GM19324 (cell line): ENCODE results near the gene SUPV3L1.

Source experiments
- ATAC-seq: cut with Tn5 transposase; IDR thresholded peaks from one replicate; pipeline ENCODE4 v1.9.1; 2021; ENCODE audit warnings: mild to moderate bottlenecking, moderate library complexity; ENCODE audit not compliant: unreplicated experiment, low FRiP score

SUPV3L1 gene

DNA sequence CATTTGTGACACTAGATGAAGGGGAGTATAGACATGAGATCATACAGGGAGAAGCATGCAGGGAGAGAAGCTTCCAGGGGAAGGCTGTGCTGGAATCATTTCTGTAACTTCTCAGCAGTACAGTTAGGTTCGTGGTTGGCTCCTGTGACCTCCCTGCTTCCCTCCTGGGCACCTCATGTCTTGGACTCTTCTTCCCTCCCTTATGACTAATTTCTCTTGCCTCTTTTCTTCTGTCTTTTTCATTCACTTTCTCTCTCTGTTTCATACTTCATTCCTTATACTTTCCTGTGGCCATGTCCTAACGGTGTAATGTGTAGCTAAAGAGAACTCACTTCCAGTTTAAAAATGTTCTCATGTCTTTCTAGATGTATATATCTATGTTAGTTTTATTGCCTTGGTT lies 21.0 kb downstream of the SUPV3L1 start:
- ATAC-seq = no peak

DNA sequence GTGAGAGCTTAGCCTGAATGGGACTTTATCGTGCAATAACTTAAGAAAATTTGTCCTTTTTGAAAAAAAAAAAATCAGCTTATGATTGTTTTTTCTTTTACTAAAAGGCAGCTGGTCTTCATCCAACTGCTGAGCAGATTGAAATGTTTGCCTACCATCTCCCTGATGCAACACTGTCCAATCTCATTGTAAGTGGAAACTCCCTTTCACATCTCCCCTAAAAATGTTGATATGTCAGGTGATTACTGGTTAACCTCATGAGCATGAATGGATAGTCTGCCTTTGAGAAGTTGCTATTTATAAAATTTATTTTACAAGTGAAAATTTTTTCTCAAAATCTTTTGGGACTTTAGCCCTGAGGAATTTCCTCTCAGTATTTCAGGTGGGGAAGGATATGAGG lies 22.3 kb downstream of the SUPV3L1 start:
- ATAC-seq = no peak

DNA sequence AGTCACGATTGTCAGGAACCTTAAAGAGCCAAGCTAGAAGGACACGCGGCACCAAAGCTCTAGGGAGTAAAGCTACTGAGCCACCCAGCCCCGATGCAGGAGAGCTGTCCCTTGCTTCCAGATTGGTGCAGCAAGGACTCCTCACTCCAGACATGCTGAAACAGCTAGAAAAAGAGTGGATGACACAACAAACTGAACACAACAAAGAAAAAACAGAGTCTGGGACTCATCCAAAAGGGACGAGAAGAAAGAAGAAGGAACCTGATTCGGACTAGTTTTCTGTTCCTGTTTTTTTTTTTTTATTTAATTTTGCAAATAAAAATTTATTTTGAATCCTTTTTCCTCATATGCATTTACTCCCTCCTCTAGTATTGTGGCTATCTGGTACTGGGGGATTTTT lies 28.7 kb downstream of the SUPV3L1 start:
- no peak for ATAC-seq

DNA sequence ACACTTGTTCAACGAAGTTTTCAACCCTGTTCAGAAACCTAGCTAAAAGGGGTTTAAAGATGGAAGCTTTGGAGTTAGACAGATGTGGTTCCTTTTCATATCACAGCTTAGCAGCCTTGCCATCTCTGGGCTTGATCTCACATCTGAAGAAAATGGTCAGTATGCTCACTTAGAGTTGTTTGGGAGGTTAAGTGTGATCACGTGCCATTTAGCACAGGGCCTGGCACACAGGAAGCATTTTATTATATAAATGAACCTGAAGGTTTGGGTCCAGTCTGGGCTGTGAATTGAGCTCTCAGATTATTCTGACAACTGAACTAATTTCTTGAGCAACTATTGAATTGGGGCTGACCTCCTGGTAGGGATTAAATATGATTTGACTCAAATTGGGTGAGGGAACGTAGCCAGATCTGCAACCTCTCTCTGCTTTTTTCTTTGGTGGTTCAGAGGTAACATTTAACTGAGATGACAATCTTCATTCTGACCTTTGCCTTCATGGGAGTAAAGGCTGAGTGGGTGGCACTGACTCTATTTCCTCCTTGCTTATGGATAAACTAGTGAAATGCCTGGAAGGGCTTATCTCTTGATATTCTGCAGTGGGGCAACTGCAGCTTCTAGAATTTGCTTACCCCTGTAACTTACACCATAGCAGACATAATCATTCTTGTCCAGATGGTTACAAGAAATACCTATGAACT lies 29.9 kb downstream of the SUPV3L1 start:
- no peak for ATAC-seq

DNA sequence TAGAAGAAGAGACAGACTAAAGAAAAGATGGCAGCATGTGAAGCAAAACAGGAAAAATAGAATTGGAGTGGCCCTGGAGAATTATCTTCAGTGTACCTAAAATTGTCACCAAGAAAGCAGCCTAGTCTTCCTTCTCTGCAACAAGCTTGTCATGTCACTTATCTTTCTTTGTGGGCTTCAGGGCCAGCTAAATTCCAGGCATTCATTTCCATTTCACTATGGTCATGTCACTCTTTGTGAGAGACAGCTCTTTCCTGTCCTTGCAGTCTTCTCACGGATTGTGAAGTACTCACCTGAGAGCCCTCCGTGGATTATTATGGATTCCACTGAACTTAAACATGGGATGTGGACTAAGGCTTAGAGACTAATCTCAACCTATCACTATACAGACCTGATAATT lies 31.1 kb downstream of the SUPV3L1 start:
- no peak for ATAC-seq

DNA sequence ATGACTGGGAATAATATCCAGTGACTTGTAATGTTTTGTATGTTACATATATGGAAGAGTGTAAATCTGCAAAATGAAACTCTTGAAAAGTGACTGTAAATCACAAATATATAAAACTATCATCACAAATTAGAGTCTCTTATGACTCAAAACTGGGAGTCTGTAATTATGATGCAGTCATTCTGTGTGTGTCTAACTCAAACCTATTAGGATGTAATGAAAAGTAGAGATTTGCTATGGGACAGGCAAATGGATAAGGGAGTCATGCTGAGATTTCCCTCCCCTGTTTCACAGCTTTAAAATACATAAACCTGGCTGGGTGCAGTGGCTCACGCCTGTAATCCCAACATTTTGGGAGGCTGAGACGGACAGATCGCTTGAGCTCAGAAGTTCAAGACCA lies 31.5 kb downstream of the SUPV3L1 start:
- no peak for ATAC-seq

DNA sequence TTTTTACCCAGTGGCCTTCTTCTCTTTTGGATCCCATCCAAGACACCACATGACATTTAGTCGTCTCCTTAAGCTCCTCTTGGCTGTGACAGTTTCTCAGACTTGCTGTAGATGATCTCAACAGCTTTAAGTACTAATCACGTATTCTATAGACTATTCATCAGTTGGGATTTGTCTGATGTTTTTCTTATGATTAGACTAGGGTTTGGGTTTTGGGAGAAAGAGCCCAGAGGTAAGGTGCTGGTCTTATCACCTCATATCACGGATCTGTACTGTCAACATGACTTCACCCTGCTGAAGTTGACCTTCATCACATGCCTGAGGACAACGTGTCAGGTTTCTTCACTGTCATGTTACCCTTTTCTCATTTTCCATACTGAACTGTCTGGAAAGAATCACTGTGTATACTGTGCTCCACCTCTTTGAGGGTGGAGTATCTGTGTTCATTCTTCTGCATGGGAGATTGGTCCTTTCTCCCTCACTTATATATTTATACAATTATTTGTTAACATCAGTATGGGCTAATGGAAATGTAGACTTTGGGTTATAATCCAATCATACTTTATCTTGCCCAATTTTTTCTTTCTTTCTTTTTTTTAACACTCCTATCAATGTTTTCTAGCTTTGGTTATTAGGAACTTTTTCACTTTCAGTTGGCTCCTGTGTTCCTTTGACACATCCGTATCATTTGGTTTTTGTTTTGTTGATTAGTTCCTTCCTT lies 33.7 kb downstream of the SUPV3L1 start:
- no peak for ATAC-seq

DNA sequence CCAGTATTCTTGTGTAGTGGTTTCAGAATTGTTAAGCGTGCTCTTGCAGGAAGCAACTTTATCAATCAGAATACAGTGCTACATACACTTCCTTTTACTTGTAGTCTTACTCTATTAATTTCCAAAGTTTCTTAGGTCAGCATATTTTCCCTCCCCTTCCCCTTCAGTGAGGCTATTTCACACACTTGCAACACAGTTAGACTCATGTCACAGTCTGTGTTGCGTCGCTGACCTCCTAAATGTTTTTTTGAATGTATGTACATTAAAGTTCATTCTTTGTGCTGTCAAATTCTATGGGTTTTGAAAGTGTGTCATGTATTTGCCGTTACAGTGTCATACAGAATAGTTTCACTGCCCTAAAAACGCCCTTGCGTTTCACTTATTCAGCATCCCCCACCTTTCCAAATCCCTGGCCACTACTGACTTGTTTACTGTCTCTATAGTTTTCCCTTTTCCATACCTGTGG lies 34.7 kb downstream of the SUPV3L1 start:
- ATAC-seq = no peak

DNA sequence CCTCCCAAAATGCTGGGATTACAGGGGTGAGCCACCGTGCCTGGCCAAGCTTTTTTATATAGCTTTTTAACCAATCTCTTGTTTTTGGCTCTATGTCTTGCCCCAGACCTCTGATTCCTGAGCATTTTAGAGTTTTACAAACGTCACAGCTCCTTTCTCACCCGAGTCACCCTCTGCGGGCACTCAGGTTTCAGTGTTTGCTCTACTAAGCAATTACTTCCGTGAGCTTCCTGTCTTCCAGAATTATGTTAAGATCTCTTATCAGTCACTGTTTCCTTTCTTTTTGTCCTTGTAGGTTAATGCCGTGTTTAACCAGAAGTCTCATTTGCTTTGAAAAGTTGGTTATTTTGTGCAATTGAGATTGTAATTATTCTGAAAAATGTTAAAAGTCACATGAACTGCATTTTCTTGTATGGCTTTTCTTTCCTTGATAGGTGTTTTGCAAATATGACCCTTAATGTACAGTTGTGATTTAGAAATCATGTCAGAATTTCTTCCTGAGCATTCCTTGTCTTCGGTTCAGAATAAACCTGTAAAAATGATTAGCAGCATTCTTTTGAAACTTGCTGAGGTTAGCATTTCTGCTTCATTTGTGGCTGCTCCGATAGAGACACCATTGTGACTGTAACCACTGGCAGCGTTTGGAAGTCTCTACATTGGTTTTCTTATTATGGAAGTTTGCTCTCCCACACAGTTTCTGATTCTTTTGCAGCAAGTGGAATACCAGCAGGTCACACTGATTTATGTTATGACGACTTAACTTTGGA lies 35.6 kb downstream of the SUPV3L1 start:
- ATAC-seq = no peak

DNA sequence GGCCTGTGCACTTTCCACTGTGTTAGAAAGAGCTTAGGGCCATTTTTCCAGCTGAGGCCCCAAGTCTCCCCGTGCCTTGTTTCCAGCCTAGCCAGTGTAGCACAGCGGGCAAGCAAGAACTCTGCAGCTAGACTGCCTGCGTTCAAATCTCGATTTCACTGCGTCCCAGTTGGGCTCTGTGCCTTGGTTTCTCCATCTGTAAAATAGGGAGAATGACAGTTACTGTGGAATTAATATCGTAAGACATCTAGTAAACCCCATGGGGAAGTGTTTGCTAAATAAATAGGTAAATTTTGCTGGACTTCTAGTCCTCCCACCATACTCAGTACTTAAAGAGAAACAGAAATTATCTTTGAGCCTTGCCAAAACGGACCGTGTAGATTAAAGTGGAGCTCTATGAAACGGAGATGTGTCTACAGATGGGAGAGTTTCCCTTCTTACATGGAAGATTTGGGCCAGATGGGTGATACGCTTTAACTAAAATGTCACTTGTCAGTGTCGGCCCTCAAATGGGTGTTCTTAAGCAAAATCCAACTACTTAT lies 36.6 kb downstream of the SUPV3L1 start:
- no peak for ATAC-seq

DNA sequence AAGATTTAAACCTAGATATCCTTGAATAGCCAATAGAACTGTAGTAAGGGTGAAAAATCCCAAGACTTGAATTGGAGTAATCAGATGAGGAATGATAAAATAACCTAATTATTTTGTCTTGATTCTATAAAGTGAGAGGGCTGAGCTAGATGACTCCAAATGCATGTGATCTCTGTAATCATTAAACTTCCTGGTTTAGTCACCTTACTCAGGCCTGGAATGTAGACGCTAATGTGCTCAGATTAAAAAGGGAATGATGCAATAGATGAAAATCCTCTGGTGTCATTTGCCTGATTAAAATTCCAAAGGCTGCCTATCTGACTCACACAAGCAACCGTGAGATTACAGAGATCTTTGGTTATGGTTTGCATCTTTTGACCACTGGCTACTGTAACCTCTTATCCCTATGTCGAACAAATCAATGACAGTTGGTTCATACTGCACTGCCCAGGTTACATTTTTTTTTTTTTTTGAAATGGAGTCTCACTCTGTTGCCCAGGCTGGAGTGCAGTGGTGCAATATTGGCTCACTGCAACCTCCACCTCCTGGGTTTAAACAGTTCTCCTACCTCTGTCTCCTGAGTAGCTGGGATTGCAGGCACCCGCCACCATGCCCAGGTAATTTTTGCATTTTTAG lies 37.2 kb downstream of the SUPV3L1 start:
- no peak for ATAC-seq

DNA sequence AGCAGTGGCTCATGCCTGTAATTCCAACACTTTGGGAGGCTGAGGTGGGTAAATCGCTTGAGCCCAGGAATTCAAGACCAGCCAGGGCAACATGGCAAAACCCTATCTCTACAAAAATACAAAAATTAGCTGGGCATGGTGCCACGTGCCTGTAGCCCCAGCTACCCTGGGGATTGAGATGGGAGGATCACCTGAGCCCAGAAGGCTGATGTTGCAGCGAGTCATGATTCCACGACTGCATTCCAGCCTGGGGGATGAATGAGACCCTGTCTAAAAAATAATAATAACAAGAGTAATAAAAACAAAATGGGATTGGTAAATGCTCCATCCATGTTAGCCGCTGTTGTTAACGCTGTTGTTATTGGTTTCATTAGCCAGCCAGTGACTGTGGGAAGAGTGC lies 38.8 kb downstream of the SUPV3L1 start:
- no peak for ATAC-seq

DNA sequence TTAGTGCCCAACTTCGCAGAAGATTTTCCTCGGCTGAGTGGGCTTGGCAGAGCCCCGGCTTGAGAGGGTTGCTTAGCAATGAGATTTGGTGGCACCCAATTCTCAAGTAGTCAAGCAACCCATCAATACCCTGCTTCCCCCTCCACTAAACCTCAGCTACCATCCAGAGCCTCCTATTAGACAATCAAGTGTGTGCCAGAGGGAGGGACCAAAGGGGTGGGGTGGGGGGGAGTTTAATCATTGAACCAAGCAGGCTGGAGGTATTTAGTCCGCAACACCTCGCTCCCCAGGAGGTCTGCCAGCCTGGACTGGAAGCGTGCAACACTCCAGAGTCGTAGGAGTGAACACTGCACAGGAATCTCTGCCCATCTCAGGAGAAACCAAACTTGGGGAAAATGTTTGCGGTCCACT lies 40.0 kb downstream of the SUPV3L1 start, which contains the start of gene HKDC1:
Gene HKDC1, plus strand, starts transcription at position 292 of the 411 bp plus-strand sequence. Its CDS starts 104 bp downstream, at position 396.
- ATAC-seq = no peak

DNA sequence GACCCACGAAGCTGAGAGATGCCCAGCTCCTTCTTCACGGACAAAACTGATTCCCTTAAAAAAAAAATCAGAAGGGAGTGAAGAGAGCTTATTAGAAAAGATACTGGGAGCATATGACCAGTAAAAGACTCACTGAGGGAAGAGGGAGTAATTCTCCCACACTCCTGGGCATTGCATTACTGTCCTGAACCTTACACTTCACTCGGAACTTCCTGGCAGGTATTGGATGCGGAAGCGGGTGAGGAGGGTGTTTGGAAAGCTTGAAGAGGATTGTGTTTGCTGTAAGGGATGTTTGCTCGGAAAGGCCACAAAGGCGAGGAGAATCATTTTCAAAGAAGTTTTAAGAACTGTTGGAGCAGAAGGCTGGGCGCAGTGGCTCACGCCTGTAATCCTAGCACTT lies 40.5 kb downstream of the SUPV3L1 start:
- ATAC-seq = no peak

DNA sequence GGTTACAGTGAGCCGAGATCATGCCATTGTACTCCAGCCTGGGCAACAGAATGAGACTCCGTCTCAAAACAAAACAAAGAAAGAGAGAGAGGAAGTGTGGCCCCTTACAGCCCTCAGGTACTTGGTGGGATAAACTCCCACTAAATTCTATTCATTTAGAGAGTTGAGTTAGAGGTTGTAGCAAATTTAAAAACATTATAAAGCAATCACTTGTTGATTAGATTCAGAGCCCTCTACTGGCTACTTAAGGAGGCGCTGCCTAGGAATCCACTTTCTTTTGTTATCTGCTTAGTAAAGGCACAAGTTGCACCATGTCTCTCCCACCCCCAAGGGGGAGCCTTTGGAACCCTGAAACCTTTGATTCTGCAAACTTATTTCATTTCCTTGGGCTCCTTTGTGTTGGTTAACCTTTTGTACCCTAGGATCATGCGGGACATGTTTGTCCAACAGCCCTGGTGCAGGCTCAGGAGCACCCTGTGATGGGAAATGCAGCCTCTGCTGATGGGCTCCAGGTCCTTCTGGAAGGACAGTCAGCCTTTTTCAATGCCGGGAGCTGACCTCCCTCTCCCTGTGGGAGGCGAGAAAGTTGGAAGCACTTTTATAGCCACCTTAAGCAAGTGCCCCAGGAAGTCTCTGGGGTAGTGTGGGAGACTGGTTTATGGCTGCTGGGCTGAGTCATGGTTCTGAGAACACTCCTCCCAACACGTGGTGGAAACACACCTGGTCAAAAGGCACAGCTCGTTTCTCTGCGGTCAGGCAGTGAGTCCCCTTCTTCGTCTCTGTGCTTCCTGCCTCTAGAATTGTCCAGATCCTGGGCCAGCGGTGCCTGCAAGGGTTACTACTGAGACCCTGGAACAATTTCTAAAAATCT lies 42.4 kb downstream of the SUPV3L1 start:
- peak; percentile 91 for ATAC-seq

DNA sequence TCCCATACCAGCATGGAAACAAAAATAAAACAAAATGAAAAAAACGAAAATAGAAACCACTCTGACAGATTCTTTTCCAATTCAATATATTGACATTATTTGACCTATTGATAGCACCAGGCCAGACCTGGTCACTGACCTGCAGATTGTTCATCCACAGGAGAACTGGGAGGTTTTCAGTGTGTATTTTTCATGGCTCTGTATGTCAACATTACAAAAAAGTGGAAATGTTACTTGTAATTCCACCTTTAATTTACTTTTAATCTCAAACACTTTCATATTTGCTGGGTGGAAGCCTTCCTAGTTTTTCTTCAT lies 43.0 kb downstream of the SUPV3L1 start:
- peak; percentile 25 for ATAC-seq

DNA sequence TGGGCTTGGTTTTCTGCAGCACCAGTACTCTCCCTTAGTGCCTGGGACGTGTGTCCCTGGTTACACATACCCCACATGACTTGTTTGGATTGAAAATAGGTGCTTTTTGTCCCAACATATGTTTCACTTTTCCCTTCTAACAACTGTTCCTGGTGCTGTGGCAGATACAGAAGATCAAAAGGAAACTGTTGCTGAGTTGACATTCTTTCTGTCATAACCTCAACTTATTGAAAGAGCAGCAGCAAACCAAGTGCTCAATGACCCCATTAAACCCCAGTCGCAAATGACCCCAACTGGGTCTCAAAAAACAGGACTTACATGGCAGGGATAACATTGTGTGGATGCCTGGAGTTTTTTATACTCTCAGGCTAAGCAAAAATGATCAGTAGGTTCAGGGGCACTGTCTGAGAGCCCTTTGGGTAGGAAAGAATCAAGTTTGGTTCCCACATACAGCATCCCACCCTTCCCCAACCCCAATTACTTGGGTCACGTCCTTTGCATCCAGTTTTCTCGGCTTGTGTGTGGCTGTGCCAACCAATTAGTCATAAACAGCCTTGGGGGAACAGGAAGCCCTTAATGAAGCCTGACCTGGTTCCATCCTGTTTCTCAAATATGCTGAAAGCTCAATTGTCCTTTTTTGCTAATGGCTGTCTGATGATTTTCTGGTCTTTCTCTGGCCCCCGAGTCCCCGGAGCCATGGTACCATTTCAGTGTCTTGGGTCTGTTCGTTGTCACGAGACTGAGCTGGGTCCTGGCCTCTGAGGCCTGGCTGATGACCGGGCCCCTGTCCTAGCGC lies 45.0 kb downstream of the SUPV3L1 start:
- no peak for ATAC-seq

DNA sequence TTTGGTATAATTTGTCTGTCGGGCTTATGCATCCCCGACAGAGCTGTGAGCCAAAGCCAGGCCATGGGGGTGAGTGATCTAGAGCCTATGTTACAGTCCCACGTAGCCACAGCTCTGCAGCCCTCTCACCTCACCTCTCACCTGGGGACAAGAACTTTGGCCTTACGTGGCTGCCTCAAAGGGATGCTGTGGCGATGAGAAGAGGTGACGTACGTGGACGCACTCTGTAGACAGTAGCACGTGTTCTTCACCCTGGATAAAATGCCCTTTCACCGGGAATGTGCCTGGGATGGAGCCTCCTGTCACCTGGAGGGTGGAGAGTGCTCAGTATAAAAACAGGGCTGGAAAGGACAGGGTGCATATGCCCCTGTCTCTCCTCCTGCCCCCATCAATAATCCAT lies 45.6 kb downstream of the SUPV3L1 start:
- no peak for ATAC-seq

DNA sequence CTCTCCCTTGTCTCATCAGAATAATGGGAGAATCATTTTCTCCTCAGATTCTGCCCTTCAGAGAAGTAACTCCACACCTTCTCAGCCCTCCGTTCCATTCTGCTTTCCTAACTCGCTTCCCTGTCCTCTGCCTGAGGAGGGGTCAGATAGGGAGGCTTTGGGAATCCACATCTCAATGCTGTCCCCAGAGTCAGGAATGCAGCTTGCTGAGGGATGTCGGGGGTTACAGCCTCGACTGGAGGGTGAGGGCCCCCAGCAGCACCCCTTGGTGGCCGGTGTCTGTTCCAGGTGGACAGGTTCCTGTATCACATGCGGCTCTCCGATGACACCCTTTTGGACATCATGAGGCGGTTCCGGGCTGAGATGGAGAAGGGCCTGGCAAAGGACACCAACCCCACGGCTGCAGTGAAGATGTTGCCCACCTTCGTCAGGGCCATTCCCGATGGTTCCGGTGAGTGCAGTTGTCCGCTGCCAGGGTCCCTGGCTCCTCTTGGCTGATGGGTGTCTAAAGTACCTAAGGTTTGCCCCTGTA lies 47.0 kb downstream of the SUPV3L1 start:
- ATAC-seq = no peak
